HG03095 (cell line): ENCODE data around the gene PRRG4.
"Not testable (repeated sequence)": the region's sequence is repeated elsewhere in the genome, so short reads cannot be mapped to it uniquely, and the experiment has no call there.

Source experiments
- ATAC-seq: cut with Tn5 transposase; IDR thresholded peaks from one replicate; pipeline ENCODE4 v1.9.1; 2021; ENCODE audit warnings: moderate library complexity; ENCODE audit not compliant: unreplicated experiment

The PRRG4 gene

DNA sequence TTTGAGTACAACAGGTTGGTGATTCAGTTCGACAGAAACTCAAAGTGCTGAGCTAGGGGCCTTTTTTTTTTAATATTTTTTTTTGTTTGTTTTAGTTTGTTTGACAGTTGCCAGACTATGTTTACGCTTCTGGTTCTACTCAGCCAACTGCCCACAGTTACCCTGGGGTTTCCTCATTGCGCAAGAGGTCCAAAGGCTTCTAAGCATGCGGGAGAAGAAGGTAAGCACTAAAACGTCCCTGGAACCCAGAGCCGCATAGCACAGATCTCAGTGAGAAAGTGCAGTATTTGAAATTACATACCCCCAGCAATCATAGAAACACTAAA, 649 bp downstream of the PRRG4 start:
- no peak for ATAC-seq

DNA sequence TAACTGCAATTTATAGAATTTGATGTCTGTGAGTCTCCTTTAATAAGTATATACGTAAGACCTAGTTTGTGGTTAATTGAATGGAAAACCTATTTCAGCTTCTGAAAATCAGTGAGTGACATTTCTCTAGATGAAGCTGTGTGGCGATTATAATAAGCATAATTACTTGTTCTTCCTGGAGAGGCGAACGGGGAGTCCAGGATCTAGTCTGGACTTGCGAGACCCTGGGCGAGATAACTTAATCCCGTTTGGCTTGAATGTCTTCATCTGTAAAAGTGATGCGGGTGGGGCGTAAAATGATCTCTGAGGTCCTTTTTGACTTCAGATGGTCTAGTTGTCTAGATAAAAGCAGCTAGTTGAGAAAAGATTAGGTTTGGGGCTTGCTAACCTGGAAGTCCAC, 1.1 kb downstream of the PRRG4 start:
- ATAC-seq, result no peak

DNA sequence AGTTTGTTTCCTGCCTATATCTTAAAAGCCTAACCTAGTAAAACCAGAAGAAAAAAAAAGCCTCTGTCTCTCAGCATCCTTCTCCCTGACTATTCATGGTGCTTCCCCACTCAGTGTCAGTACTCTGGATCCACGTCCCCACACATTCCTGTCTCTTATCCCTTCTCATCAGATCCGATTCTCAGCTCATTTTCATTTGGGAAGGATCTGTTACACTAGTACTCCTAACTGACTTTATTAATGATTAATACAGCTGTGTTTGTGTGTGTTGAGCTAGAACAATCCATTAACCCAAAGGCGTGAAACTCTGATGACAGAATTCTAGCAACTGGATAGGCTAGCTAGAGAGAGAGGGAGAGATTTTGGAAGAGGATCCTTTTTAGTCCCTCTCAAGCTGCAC, 1.5 kb downstream of the PRRG4 start:
- no peak for ATAC-seq

DNA sequence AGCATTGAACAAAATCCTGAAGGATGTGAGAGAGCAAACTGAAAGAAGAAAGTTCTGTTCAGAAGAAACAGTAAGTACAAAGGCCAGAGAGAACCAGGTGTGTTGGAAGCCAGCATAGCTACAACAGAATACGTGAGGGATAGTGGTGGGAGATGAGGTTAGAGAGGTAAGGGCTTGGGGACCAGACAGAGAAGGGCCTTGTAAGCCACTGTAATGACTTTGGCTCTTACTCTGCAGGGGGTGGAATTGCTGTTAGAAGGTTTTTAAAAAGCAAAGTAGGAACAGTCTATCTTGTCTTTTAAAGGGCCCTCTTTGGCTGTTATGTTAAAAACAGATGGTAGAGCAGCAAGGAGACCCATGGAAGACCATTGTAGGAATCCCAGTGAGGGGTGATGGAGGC, 4.2 kb downstream of the PRRG4 start:
- ATAC-seq, result no peak

DNA sequence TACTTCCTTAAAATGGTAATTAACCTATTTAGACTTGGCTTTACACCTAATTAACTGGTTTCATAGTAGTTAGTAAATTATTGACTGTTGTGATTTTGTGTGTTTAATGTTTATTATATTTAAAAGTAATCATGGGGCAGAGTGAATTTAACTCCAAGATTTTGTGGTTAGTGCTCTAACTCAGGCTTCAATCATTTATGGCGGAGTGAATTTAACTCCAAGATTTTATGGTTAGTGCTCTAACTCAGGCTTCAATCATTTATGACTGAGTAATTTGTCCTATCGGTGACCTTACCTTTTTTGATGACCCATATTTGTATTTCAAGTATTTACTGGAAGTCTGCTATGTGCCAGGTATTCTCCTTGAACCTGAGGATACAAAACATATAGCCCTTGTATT, 7.2 kb downstream of the PRRG4 start:
- ATAC-seq, result no peak

DNA sequence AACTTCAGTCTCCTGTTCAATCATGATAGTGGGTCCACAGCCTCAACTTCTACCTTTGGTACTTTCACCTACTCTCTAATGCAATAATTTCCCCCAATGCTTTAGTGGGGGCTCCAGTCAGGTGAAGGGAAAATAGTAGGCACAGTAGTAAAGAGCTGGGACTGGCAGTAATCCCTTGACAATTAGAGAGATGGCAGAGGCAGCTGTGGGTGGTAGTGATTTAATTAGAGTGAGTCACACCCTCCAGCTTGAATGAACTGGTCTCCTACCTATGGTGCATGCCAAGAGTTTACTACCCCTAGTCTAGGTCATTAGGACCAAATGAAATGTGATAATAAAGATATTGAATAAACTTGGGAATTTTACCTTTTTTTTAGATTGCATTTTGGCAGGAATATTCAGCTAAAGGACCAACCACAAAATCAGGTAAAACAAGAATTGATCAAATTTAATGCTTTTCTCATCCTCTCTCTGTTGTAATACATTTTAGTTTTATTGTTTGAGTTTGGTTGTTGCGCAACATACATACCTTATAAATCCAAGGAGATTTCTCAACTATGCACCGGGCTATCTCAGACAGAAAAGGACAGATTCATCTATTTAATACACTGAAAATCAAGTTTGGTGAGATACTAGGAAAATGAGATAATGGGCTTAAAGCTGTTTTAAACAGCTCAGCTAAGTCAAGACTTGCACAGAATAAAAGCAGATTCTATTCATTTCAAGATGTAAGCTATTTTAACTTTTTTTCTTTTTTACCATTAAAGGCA, 9.0 kb downstream of the PRRG4 start:
- no peak for ATAC-seq

GRCh38 chr11:32839308-32839707, 9.6 kb downstream of the PRRG4 start:
- no peak for ATAC-seq

DNA sequence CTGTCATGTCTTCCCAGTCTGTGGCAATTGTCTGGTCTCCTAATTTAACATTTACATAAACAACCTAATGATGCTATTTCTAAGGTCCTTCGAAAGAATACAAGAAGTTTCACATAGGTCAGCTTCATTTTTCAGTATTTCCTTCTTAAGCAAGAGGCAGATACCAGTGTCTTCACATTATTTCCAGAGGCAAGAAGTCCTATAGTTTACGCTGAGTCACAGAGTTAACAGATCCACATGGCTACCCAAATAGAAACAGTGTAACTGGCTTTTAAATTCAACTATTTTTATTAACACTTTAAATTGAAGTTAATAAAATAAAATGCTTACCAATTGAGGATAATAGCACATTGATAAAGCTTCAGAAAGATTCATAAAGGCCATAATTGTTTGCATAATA, 10.9 kb downstream of the PRRG4 start:
- ATAC-seq, result no peak

- no peak for ATAC-seq
Measured at GRCh38 chr11:32843544-32843943, 13.8 kb downstream of the PRRG4 start.

- no peak for ATAC-seq
Measured at GRCh38 chr11:32847511-32847910, 17.8 kb downstream of the PRRG4 start.

GRCh38 chr11:32849761-32850160, 20.0 kb downstream of the PRRG4 start:
- ATAC-seq, result no peak

DNA sequence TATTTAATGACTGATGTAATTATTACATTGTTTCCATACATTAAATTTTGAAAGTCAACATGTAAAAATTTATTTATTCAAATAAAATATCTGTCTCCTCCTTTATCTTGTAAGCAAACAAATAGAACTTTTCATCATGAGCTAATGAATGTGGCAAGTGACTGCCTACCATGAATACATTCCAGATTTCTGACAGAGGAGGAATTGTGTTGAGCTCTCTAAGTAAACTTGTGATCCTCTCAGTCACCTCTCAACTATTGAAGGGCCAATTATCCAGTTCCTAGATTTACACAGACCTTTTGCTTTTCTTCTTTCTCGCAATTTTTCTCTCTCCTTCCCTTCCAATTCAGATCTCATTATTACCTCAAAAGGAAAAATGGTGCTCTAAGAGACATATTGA, 21.5 kb downstream of the PRRG4 start:
- ATAC-seq, result no peak

GRCh38 chr11:32852207-32852606, 22.5 kb downstream of the PRRG4 start:
- ATAC-seq, result no peak

- ATAC-seq, result no peak
Measured at GRCh38 chr11:32855601-32856000, 25.9 kb downstream of the PRRG4 start.

GRCh38 chr11:32858731-32859130, 29.0 kb downstream of the PRRG4 start:
- ATAC-seq, result no peak

DNA sequence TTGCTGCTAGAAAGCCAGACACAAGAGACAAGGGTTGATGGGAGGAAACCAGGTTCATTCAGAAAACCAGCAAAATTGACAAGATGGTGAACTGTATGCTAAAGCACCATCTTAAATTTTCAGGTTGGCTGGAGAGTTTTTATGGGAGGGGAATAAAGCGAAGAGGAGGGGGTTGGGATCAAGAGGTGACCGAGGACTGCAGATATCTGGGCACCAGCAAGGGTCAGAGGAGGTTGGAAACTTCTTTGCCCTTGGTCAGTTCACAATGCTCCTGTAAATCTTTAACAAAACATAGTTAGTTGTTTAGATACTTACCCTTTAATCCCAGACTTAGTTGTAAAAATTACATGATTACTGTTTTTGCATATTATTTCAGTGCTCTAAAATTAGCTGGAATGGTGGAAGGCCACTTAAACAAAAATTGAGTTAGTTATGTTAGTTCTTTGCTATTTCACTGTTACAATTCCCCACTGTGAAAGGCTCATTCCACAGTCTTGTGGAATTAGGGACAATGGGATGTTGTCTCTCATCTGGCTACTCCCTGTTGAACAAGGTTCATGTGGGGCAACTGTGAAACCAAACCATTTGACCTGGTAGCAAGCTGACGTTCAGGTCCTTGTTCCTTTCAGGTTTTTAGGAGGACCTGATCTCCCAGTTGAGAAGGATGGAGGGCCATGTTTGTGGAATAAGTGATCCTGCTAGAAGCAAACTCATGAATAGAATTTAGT, 32.3 kb downstream of the PRRG4 start:
- no peak for ATAC-seq

- ATAC-seq, result no peak
Measured at GRCh38 chr11:32864555-32864954, 34.8 kb downstream of the PRRG4 start.

- ATAC-seq, result not testable (repeated sequence)
Measured at GRCh38 chr11:32868752-32869151, 39.0 kb downstream of the PRRG4 start.

DNA sequence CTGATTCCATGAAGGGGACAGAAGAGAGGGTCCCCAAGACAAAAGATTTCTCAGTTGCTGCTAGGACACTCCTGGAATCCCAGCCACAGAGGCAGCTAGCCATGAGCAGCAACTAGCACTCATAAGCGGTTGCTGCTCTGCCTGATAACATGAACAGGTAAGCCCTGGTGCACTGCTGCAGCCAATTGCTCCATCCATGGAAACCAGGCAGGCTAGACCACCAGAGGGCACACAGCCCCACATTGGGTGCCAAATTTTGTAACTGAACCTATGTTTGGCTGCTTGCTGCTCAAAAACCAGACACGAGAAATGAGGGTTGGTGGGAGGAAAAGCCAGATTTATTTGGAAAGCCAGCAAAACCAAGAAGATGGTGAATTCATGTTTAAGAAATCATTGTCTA, 40.9 kb downstream of the PRRG4 start:
- ATAC-seq, result no peak

GRCh38 chr11:32874132-32874531, 44.4 kb downstream of the PRRG4 start:
- no peak for ATAC-seq

DNA sequence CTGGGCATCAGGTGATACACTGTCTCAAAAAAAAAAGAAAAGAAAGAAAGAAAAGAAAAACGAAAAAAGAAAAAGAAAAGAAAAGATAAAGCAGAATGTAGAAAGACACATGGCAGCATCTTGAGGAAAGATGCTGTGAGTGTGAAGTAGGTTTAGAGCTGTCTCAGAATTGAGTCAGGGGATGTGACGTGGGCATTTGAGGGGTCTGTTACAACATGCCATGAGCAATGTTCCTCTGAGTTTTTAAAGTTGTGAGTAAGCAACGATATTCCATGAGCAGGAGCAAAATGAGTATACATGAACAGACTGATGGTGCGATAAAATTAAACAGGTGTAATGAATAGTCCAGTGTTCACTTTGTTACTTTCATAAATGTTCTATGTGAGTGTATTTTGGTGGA, 51.6 kb downstream of the PRRG4 start:
- no peak for ATAC-seq

DNA sequence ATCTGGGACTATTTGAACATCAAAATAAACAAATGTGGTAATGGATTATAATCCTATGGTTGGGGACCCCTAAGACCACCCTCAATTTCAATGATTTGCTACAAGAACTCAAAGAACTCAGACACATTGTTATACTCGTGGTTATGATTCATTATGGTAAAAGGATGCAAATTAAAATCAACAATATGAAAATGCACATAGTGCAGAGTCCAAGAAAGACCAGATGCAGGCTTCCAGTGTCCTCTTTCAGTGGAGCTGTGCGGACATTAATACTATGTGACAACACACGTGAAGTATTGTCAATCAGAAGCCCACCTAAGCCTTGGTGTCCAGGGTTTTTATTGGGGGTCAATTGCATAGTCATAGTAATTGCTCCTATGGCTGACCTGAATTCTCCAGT, 53.7 kb downstream of the PRRG4 start:
- no peak for ATAC-seq

DNA sequence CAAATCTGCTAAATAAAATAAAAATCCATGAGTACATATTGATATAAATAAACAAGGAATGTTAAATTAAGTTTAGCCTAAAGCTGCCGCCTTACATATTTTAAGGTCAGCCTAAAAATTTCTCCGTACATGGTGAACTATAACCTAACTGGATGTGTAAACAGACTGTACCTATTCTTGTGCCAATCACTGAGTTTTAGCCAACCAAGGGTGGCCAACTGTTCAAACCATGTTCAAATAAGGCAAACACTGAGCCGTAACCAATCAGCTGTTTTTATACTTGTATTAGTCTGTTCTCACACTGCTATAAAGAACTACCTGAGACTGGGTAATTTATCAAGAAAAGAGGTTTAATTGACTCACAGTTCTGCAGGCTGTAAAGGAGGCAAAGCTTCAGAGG, 54.3 kb downstream of the PRRG4 start:
- no peak for ATAC-seq
